GM12878 (cell line): ENCODE data around the gene HORMAD1. TPM values are rescaled to one million over a fixed set of nuclear protein-coding genes. Genes with fewer than 3 reads are reported as not detected.

Experiments used
- ATAC-seq: fragments of 200-7000 bp; cut with Tn5 transposase; 3 replicates; pipeline ENCODE4 v1.9.1; 2020; ENCODE audit warnings: mild to moderate bottlenecking, moderate library complexity
- BruUV-seq: library from RNA; stranded (reverse); fragments of 400-500 nt; replicated peaks from 2 replicates; lab custom pipeline; 2021; lab: Mats Ljungman, UMichigan
- CTCF ChIA-PET: fragments of 300-600 bp; sonication (Branson Sonifier 250); formaldehyde crosslinking; extraction: SDS; loops from one replicate; lab custom pipeline; 2021; ENCODE audit warnings: inconsistent platforms; lab: Yijun Ruan, JAX
- POLR2A ChIA-PET: fragments of 350-600 bp; formaldehyde crosslinking; extraction: SDS; loops from one replicate; lab custom pipeline; 2021; ENCODE audit warnings: inconsistent platforms; lab: Charles Lee
- RAD21 ChIA-PET: fragments of 300-600 bp; sonication (Branson Sonifier 250); formaldehyde crosslinking; loops from one replicate; lab custom pipeline; 2023; ENCODE audit warnings: antibody characterized with exemption; ENCODE audit not compliant: unreplicated experiment; lab: Charles Lee
- SMC1A ChIA-PET: fragments of 300-600 bp; sonication (Branson Sonifier 250); formaldehyde crosslinking; loops from one replicate; lab custom pipeline; 2023; ENCODE audit not compliant: unreplicated experiment, uncharacterized antibody; lab: Charles Lee
- DNase-seq: peaks from one replicate; pipeline ENCODE4 v3.0.0-alpha.2; 2011; ENCODE audit warnings: low read depth, low spot score
- FAIRE-seq: peaks from 3 replicates; lab custom pipeline; 2011; peaks lifted over from hg19 to GRCh38; lab: Jason Lieb, UNC
- H2AFZ ChIP-seq: 2 replicates; pipeline ENCODE4 v1.6.0; 2011; ENCODE audit warnings: low read depth, low read length, control low read depth; ENCODE audit not compliant: control insufficient read depth
- H3K27ac ChIP-seq: 2 replicates; pipeline ENCODE4 v1.5.1; 2011; ENCODE audit warnings: control low read depth; ENCODE audit not compliant: control insufficient read depth, insufficient read depth
- H3K27me3 ChIP-seq, 2 experiments: replicated peaks in 1 of 2; 2 replicates each; pipeline versions ENCODE4 v1.6.0 to v1.6.1; 2011; ENCODE audit warnings: low read length in 1 of 2; ENCODE audit not compliant: control insufficient read depth in 2 of 2, insufficient read depth in 2 of 2
- H3K36me3 ChIP-seq, 2 experiments: 2 replicates each; pipeline ENCODE4 v1.5.1; 2011; ENCODE audit warnings: low read length in 1 of 2; ENCODE audit not compliant: control insufficient read depth in 2 of 2, insufficient read depth in 2 of 2
- H3K4me1 ChIP-seq: 2 replicates; pipeline ENCODE4 v1.6.1; 2011; ENCODE audit warnings: mild to moderate bottlenecking, low read length, moderate library complexity, mixed read lengths; ENCODE audit not compliant: control insufficient read depth, insufficient read depth
- H3K4me2 ChIP-seq: 2 replicates; pipeline ENCODE4 v1.6.0; 2011; ENCODE audit warnings: control low read depth; ENCODE audit not compliant: control insufficient read depth, insufficient read depth
- H3K4me3 ChIP-seq: fragments of 200-600 bp; sonication (generic); 2 replicates; pipeline ENCODE4 v1.5.1; 2016
- H3K79me2 ChIP-seq: 2 replicates; pipeline ENCODE4 v1.6.0; 2011; ENCODE audit warnings: low read length; ENCODE audit not compliant: control insufficient read depth, insufficient read depth
- H3K9ac ChIP-seq: 2 replicates; pipeline ENCODE4 v1.8.0; 2011; ENCODE audit warnings: low read length, control low read depth, mixed read lengths; ENCODE audit not compliant: control insufficient read depth, insufficient read depth
- H3K9me3 ChIP-seq: replicated peaks from 3 replicates; pipeline ENCODE4 v1.5.1; 2011; ENCODE audit warnings: mild to moderate bottlenecking, low read length; ENCODE audit not compliant: control insufficient read depth, insufficient read depth
- H4K20me1 ChIP-seq: 2 replicates; pipeline ENCODE4 v1.6.0; 2011; ENCODE audit not compliant: control insufficient read depth, insufficient read depth
- CBX5 ChIP-seq: sonication (generic); IDR thresholded peaks from 2 replicates; pipeline ENCODE4 v1.6.1; 2016; ENCODE audit warnings: low read depth, moderate library complexity, mild to moderate bottlenecking, inconsistent platforms
- E2F4 ChIP-seq: IDR thresholded peaks from 2 replicates; pipeline ENCODE4 v1.6.1; 2012; ENCODE audit warnings: low read depth, low read length, improper control_type of control experiment
- EP300 ChIP-seq, 2 experiments: fragments of 150-350 bp in 1 of 2; IDR thresholded peaks; 2 replicates each; pipeline ENCODE4 v1.6.1; 2011 to 2012; ENCODE audit warnings: low read depth in 2 of 2, low read length in 2 of 2, borderline replicate concordance in 1 of 2, improper control_type of control experiment in 1 of 2, inconsistent platforms in 1 of 2; ENCODE audit not compliant: control insufficient read depth in 1 of 2
- HSF1 ChIP-seq: fragments of 150-350 bp; IDR thresholded peaks from 2 replicates; pipeline ENCODE4 v1.6.1; 2014; ENCODE audit warnings: mild to moderate bottlenecking, low read depth, low read length
- IRF4 ChIP-seq: IDR thresholded peaks from 2 replicates; pipeline ENCODE4 v1.6.1; 2011; ENCODE audit warnings: low read depth, low read length
- NKRF ChIP-seq: fragments of 450-650 bp; conservative IDR thresholded peaks from 2 replicates; pipeline ENCODE4 v1.6.1; 2017; ENCODE audit warnings: mild to moderate bottlenecking, moderate library complexity
- POLR2AphosphoS2 ChIP-seq: IDR thresholded peaks from 2 replicates; pipeline ENCODE4 v1.6.1; 2011; ENCODE audit warnings: low read depth, mild to moderate bottlenecking, low read length, improper control_type of control experiment, moderate library complexity
- RAD51 ChIP-seq: fragments of 450-650 bp; IDR thresholded peaks from 2 replicates; pipeline ENCODE4 v1.6.1; 2016; ENCODE audit warnings: moderate library complexity, mild to moderate bottlenecking, inconsistent platforms
- RELB ChIP-seq: fragments of 450-650 bp; IDR thresholded peaks from 2 replicates; pipeline ENCODE4 v1.6.1; 2017; ENCODE audit warnings: low read depth, mild to moderate bottlenecking, moderate library complexity
- SREBF2 ChIP-seq: IDR thresholded peaks from 2 replicates; pipeline ENCODE4 v1.6.1; 2012; ENCODE audit warnings: mild to moderate bottlenecking, low read length
- TARDBP ChIP-seq: IDR thresholded peaks from 2 replicates; pipeline ENCODE4 v1.6.1; 2016; ENCODE audit warnings: borderline replicate concordance
- TCF12 ChIP-seq: IDR thresholded peaks from 2 replicates; pipeline ENCODE4 v1.6.1; 2011; ENCODE audit warnings: low read depth, mild to moderate bottlenecking, low read length
- YBX1 ChIP-seq: fragments of 450-650 bp; IDR thresholded peaks from 2 replicates; pipeline ENCODE4 v1.6.1; 2016; ENCODE audit warnings: antibody characterized with exemption
- YY1 ChIP-seq: IDR thresholded peaks from 2 replicates; pipeline ENCODE4 v1.6.1; 2011; ENCODE audit warnings: low read depth, mild to moderate bottlenecking, low read length
- ZBTB33 ChIP-seq: fragments of 450-650 bp; IDR thresholded peaks from 2 replicates; pipeline ENCODE4 v1.6.1; 2017; ENCODE audit warnings: mild to moderate bottlenecking
- ZNF384 ChIP-seq: IDR thresholded peaks from 2 replicates; pipeline ENCODE4 v1.6.1; 2012; ENCODE audit warnings: low read depth, mild to moderate bottlenecking, low read length, improper control_type of control experiment, borderline replicate concordance
- WGBS: methylation state at CpG from one replicate; pipeline ENCODE4 v1.1.6; 2016; ENCODE audit warnings: low lambda C conversion rate; ENCODE audit not compliant: insufficient replicate concordance, insufficient coverage; ENCODE audit errors: missing lambda C conversion rate; 5-methylcytosine and 5-hydroxymethylcytosine counted together
- in situ Hi-C: fragments of 300-500 bp; cut with MboI; formaldehyde crosslinking; loops from 9 replicates; pipeline ENCODE4 v1.14.3; 2018; ENCODE audit warnings: mixed read lengths
- intact Hi-C: fragments of 100-400 bp; cut with micrococcal nuclease; formaldehyde crosslinking; loops from one replicate; pipeline ENCODE4 v1.14.2; 2022; ENCODE audit not compliant: unreplicated experiment
- polyA plus RNA-seq, 11 experiments: library from polyadenylated mRNA; depleted of rRNA in 4 of 11; unstranded in 6 of 11; stranded (reverse) in 5 of 11; fragments of >200 nt; fragmentation: Nextera tagmentation in 4 of 11; fragmentation: Illumina TruSeq in 1 of 11; extraction: Ambion mirVana in 4 of 11; extraction: Trizol in 1 of 11; gene quantifications; 1 replicate in 1 of 11; 2 replicates in 10 of 11; pipeline versions ENCODE4 v1.2.1 to v1.2.3, GENCODE V29; 2011 to 2016; ENCODE audit warnings: inconsistent platforms in 2 of 11, missing spikeins in 2 of 11, low read depth in 1 of 11
- total RNA-seq, 4 experiments: library from RNA; depleted of rRNA in 3 of 4; stranded (reverse); fragments of >200 nt in 3 of 4; fragmentation: Illumina TruSeq in 1 of 4; extraction: Trizol in 1 of 4; gene quantifications; 2 replicates each; pipeline versions ENCODE4 v1.2.1 to v1.2.3, GENCODE V29; 2013 to 2021

HORMAD1 gene
- total and polyA plus RNA-seq, 10 of the 15 experiments (the other 5 are each of a cell fraction or from before 2014, with no cell fraction given), result 0.08 to 0.22 (median 0.20) TPM; not detected in 6

GRCh38 chr1:150695561-150695960, 25.1 kb downstream of the HORMAD1 start:
- in situ Hi-C loops (no loop called here), intact Hi-C loops (loop anchor here (5.0 kb wide), 1 partner anchor 133 kb away; no protein-coding TSS in a partner anchor)
- H3K4me1 ChIP-seq, result peaks cover 3% of the 10 kb centered on the region; the same call in 1 of the 2 replicates
- no peak overlapping the region for H2AFZ ChIP-seq
- 40% methylated on average over 4 of the region's 4 CpGs for WGBS
- no peak overlapping the region for H3K9ac ChIP-seq
- H3K9me3 ChIP-seq, result no peaks in the 10 kb centered on the region
- H3K4me2 ChIP-seq, result peak overlapping the region; percentile 50; the same call in 1 of the 2 replicates
- H3K27ac ChIP-seq, result no peak overlapping the region
- CTCF ChIA-PET, result interaction anchor here (0.6 to 2.5 kb wide), 3 partner anchors 12 to 298 kb away, joined by 3 to 18 read pairs (median 14); no protein-coding TSS in a partner anchor
- 0 out of 2 replicates have a peak overlapping the region, but pooled peaks have one; percentile 37 for H3K4me3 ChIP-seq
- H3K36me3 ChIP-seq, result peaks cover 0 to 16% of the 10 kb centered on the region in 2 experiments; a peak in 2 of 4 replicates
- SMC1A ChIA-PET, result interaction anchor here (1.2 to 2.4 kb wide), 5 partner anchors 11 to 227 kb away, joined by 3 to 14 read pairs (median 8); partner anchors contain the start of gene ENSA
- RAD21 ChIA-PET, result interaction anchor here (2.5 to 2.6 kb wide), 2 partner anchors 118 to 132 kb away, joined by 20 to 23 read pairs; partner anchors contain the start of gene MCL1
- FAIRE-seq (no peak), ATAC-seq (no peak), DNase-seq (no peak)
- POLR2A ChIA-PET, result interaction anchor here (1.2 kb wide), 1 partner anchor 78 kb away, joined by 8 read pairs; no protein-coding TSS in a partner anchor
- H4K20me1 ChIP-seq, result no peaks in the 10 kb centered on the region
- BruUV-seq, result no TSS peak
- H3K79me2 ChIP-seq, result peaks cover 15% of the 10 kb centered on the region
- no peaks in the 10 kb centered on the region for H3K27me3 ChIP-seq
- TF ChIP-seq POLR2AphosphoS2 (no peak), IRF4 (no peak), TCF12 (no peak), ZBTB33 (no peak), NKRF (no peak), SREBF2 (no peak), RELB (no peak), E2F4 (no peak), HSF1 (no peak), ZNF384 (no peak), CBX5 (no peak), RAD51 (no peak), EP300 (IDR thresholded peaks at IDR 0.05; ENCODE audit: borderline replicate concordance in 1 of 2, control insufficient read depth in 1 of 2, low read depth in 2 of 2, low read length in 2 of 2) (no peak), YBX1 (no peak), TARDBP (no peak), YY1 (no peak)
